Activated T-cell treated with anti-CD3 and anti-CD28 coated beads, Interleukin-2, amount 50 U/mL, for 24 hours (primary cell): ENCODE results near the gene DEDD2.
"Not testable (repeated sequence)": the region's sequence is repeated elsewhere in the genome, so short reads cannot be mapped to it uniquely, and the experiment has no call there.

Experiments
- DNase-seq: peaks from one replicate; pipeline ENCODE4 v3.0.0-alpha.2; 2020
- H3K27ac Mint-ChIP-seq: 2 replicates; pipeline ENCODE4 v1.8.0; 2020; ENCODE audit warnings: mild to moderate bottlenecking, mixed read lengths
- H3K27me3 Mint-ChIP-seq: 2 replicates; pipeline ENCODE4 v1.8.0; 2020; ENCODE audit warnings: mixed read lengths
- H3K36me3 Mint-ChIP-seq: 2 replicates; pipeline ENCODE4 v1.8.0; 2020; ENCODE audit warnings: low read depth, mixed read lengths
- H3K4me1 Mint-ChIP-seq: 2 replicates; pipeline ENCODE4 v1.8.0; 2020; ENCODE audit warnings: low read depth, mixed read lengths
- H3K4me3 Mint-ChIP-seq: 2 replicates; pipeline ENCODE4 v1.8.0; 2020; ENCODE audit warnings: mild to moderate bottlenecking, moderate library complexity, mixed read lengths
- H3K9me3 Mint-ChIP-seq: 2 replicates; pipeline ENCODE4 v1.8.0; 2020; ENCODE audit warnings: mixed read lengths

DEDD2 gene

GRCh38 chr19:42217520-42218437 lies at the start of gene DEDD2:
Gene DEDD2 (minus strand): TSS chr19:42217677. CDS start chr19:42217007, 670 bp downstream.
- Mint-ChIP-seq H3K36me3 (peaks cover 58% of the 10 kb centered on the region), H3K27ac (peak within 1 kb of the TSS; percentile 96), H3K27me3 (no peaks in the 10 kb centered on the region), H3K4me1 (peaks cover 75% of the 10 kb centered on the region), H3K4me3 (peak within 1 kb of the TSS; percentile 92), H3K9me3 (no peaks in the 10 kb centered on the region)
- DNase-seq: peak; percentile 100

- not testable (repeated sequence) for H3K27ac Mint-ChIP-seq, H3K9me3 Mint-ChIP-seq, H3K27me3 Mint-ChIP-seq, H3K4me3 Mint-ChIP-seq, DNase-seq
- Mint-ChIP-seq H3K4me1 (peaks cover 21% of the 10 kb centered on the region), H3K36me3 (peaks cover 17% of the 10 kb centered on the region)
Measured at GRCh38 chr19:42266928-42267603, 49.6 kb upstream of the DEDD2 start.

GRCh38 chr19:42266105-42266504 lies 48.6 kb upstream of the DEDD2 start:
- Mint-ChIP-seq H3K4me1 (peaks cover 20% of the 10 kb centered on the region), H3K36me3 (peaks cover 10% of the 10 kb centered on the region)
- DNase-seq, H3K4me3 Mint-ChIP-seq, H3K27ac Mint-ChIP-seq, H3K27me3 Mint-ChIP-seq, H3K9me3 Mint-ChIP-seq: not testable (repeated sequence)

GRCh38 chr19:42261763-42262162 lies 44.3 kb upstream of the DEDD2 start:
- no peaks in the 10 kb centered on the region for H3K9me3 Mint-ChIP-seq
- no peak for DNase-seq
- H3K27ac Mint-ChIP-seq: no peak overlapping the region
- no peaks in the 10 kb centered on the region for H3K36me3 Mint-ChIP-seq
- H3K4me3 Mint-ChIP-seq: no peak overlapping the region
- H3K4me1 Mint-ChIP-seq: peaks cover 4% of the 10 kb centered on the region
- H3K27me3 Mint-ChIP-seq: no peaks in the 10 kb centered on the region

GRCh38 chr19:42257842-42258241 lies 40.4 kb upstream of the DEDD2 start:
- H3K27me3 Mint-ChIP-seq, H3K27ac Mint-ChIP-seq, H3K36me3 Mint-ChIP-seq, DNase-seq, H3K9me3 Mint-ChIP-seq, H3K4me3 Mint-ChIP-seq: not testable (repeated sequence)
- H3K4me1 Mint-ChIP-seq: peaks cover 13% of the 10 kb centered on the region

- H3K27me3 Mint-ChIP-seq: no peaks in the 10 kb centered on the region
- H3K27ac Mint-ChIP-seq: peak overlapping the region; percentile 38
- peaks cover 19% of the 10 kb centered on the region for H3K36me3 Mint-ChIP-seq
- peaks cover 24% of the 10 kb centered on the region for H3K4me1 Mint-ChIP-seq
- DNase-seq: no peak
- H3K9me3 Mint-ChIP-seq: no peaks in the 10 kb centered on the region
- peak overlapping the region; percentile 78 for H3K4me3 Mint-ChIP-seq
Measured at GRCh38 chr19:42255766-42256745, 38.6 kb upstream of the DEDD2 start.

- no peaks in the 10 kb centered on the region for H3K9me3 Mint-ChIP-seq
Measured at GRCh38 chr19:42254850-42255765, 37.6 kb upstream of the DEDD2 start, which contains the start of gene ERF. Gene ERF (minus strand): TSS chr19:42255128. CDS start chr19:42254999, 129 bp downstream.

GRCh38 chr19:42254089-42254849 lies 36.8 kb upstream of the DEDD2 start:
- H3K36me3 Mint-ChIP-seq: peaks cover 35% of the 10 kb centered on the region
- DNase-seq: peak; percentile 86
- H3K27me3 Mint-ChIP-seq: no peaks in the 10 kb centered on the region
- H3K9me3 Mint-ChIP-seq: no peaks in the 10 kb centered on the region
- H3K4me1 Mint-ChIP-seq: peaks cover 36% of the 10 kb centered on the region
- peak overlapping the region; percentile 86 for H3K27ac Mint-ChIP-seq
- H3K4me3 Mint-ChIP-seq: peak overlapping the region; percentile 78

More at GRCh38 chr19:42254850-42255765, 37.6 kb upstream of the DEDD2 start, which contains the start of gene ERF:
- Mint-ChIP-seq H3K36me3 (peaks cover 27% of the 10 kb centered on the region), H3K4me3 (peak within 1 kb of the TSS; percentile 78), H3K4me1 (peaks cover 32% of the 10 kb centered on the region), H3K27ac (peak within 1 kb of the TSS; percentile 86), H3K27me3 (no peaks in the 10 kb centered on the region)
- peak; percentile 97 for DNase-seq

GRCh38 chr19:42253245-42254088 lies 36.0 kb upstream of the DEDD2 start:
- Mint-ChIP-seq H3K27me3 (no peaks in the 10 kb centered on the region), H3K36me3 (peaks cover 43% of the 10 kb centered on the region), H3K4me3 (peak overlapping the region; percentile 96), H3K9me3 (no peaks in the 10 kb centered on the region), H3K4me1 (peaks cover 36% of the 10 kb centered on the region), H3K27ac (peak overlapping the region; percentile 98)
- DNase-seq: peak; percentile 77

- Mint-ChIP-seq H3K4me1 (peaks cover 36% of the 10 kb centered on the region), H3K9me3 (no peaks in the 10 kb centered on the region), H3K27me3 (no peaks in the 10 kb centered on the region), H3K4me3 (peak overlapping the region; percentile 96), H3K27ac (peak overlapping the region; percentile 98), H3K36me3 (peaks cover 43% of the 10 kb centered on the region)
- DNase-seq: no peak
Measured at GRCh38 chr19:42252365-42253244, 35.1 kb upstream of the DEDD2 start.

GRCh38 chr19:42251572-42252358 lies 34.3 kb upstream of the DEDD2 start:
- peak overlapping the region; percentile 98 for H3K27ac Mint-ChIP-seq
- H3K4me3 Mint-ChIP-seq: peak overlapping the region; percentile 96
- peaks cover 47% of the 10 kb centered on the region for H3K36me3 Mint-ChIP-seq
- H3K9me3 Mint-ChIP-seq: no peaks in the 10 kb centered on the region
- H3K4me1 Mint-ChIP-seq: peaks cover 40% of the 10 kb centered on the region
- H3K27me3 Mint-ChIP-seq: no peaks in the 10 kb centered on the region
- no peak for DNase-seq
